LNCAP (cell line): Measurements from ENCODE around the gene ADARB2.
A peak's percentile ranks its signal among the peaks of the same experiment; 100 is the strongest.

Experiments used
- CTCF ChIP-seq: fragments of 450-650 bp; IDR thresholded peaks from 2 replicates; pipeline ENCODE4 v1.5.1; 2017; ENCODE audit warnings: mild to moderate bottlenecking

ADARB2 gene

DNA sequence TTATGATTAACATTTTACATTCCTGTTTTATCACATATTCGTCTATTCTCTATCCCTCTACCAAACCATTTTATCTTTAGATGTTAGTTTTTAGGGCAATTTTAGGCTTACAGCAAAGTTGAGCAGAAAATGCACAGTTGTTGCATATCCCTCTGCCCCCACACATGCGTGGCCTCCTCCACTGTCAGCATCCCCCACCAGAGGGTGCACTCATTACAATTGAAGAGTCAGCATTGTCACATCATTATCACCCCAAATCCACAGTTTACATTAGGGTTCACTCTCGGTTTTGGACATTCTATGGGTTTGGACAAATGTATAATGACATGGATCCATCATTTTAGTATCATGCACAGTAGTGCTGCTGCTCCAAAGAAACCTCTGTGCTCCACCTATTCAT is 594.7 kb downstream of the ADARB2 start:
- TF ChIP-seq CTCF, result peak; percentile 30; the same call in 1 of the 2 replicates

- no peak for TF ChIP-seq CTCF
These were observed 595.6 kb downstream of the ADARB2 start for GRCh38 chr10:1141701-1142100.

DNA sequence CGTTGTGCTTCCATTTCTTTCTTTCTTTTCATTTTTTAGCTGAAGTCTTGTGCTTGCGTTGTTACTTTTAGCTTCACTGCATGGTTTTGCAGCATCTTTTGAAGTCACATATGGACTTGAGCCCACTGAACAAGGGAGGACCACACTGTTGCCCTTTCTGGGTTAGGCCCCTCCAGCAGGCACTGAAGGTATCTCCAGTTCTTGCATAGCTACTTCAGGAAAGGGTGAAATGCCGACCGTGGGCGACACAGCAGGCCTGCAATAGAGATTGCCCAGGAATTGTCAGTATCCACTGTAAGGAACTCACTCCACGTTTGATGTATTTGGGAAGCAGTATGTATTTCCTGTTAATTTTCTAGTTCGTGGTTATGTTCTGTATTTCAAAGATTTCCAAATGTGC is 596.1 kb downstream of the ADARB2 start:
- TF ChIP-seq CTCF, result no peak

GRCh38 chr10:1138529-1138928 is 598.8 kb downstream of the ADARB2 start:
- TF ChIP-seq CTCF, result no peak

DNA sequence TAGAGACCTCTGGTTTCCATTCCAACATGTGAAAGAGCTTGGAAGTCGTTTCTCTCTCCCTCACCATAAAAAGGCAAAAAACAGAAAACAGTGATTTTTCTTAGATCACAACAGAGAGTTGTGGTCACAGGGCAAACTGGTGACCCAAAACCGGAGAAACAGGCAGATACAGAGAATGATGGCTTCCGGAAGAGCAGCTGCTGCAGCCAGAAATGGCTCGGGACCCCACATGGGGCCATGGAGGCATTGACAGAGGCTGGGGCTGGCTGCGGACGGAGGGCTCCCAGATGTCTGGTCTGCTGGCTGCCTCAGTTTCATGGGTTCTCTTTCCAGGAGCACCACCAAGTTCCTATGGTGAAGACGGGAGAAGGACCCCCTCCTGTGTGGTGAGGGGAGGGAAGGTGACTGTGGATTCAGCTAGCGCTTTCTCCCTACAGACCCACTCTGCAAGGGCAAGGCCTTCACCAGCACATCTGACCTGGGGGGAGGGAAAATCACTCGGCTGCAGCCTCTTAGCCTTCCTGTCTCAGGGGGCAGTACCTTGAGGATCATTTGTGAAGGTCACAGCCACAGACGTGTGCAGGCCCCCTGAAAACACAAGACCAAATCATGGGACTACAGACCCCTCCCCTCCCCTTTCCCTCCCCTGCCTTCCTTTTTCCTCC is 599.7 kb downstream of the ADARB2 start:
- TF ChIP-seq CTCF, result no peak

- TF ChIP-seq CTCF, result no peak
These were observed 601.1 kb downstream of the ADARB2 start for GRCh38 chr10:1136268-1136667.

DNA sequence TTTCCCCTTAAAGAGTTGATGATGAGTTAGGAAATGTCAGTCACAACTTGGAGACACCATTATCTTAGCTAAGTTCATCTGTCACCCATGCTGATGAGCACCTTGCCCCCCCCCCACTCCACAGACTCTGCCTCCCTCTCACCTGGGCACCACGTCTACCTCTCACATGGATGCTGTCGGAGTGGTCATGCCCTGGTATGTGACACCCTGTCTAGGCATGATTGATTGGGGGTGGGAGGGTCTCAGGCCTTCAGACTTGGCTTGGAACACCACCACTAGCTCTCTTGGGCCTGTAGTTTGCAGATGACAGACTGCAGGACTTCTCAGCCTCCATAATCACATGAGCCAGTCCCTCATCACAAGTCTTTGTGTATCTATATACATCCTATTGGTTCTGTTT is 603.2 kb downstream of the ADARB2 start:
- no peak for TF ChIP-seq CTCF

GRCh38 chr10:1133495-1134045 is 603.8 kb downstream of the ADARB2 start:
- no peak for TF ChIP-seq CTCF
